ENCODE measurements around the gene STK36. TPM values are rescaled to one million over a fixed set of nuclear protein-coding genes. Genes with fewer than 3 reads are reported as not detected.
A peak's percentile ranks its signal among the peaks of the same experiment; 100 is the strongest.

Gene STK36
- total RNA-seq, 2 experiments from 2014 or later: 14.6 to 17.3 TPM

DNA sequence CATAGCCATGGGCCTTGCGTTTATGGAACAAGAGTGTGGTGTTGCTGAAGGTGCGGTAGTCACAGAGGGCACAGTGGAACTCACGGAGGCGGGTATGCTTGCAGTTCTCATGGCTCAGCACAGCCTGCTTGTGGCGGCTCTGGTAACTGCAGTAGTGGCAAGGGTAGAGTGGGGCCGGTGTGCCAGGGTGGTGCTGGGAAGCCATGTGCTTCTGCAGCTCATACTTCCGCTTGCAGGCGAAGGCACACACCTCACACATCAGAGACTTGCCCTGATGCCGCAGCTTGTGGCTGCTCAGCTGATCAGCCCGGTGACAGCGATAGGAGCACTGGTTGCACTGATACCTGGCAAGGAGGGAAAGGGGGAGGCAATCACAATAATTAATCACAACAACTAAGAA is 27.2 kb upstream of the STK36 start:
- POLR2A ChIA-PET: no interaction called here
- Mint-ChIP-seq H3K27me3 (no peaks in the 10 kb centered on the region), H3K4me3 (no peak overlapping the region), H3K27ac (no peak overlapping the region), H3K4me1 (peaks cover 6% of the 10 kb centered on the region), H3K36me3 (ENCODE audit: low read depth) (peaks cover 48% of the 10 kb centered on the region), H3K9me3 (no peaks in the 10 kb centered on the region)
- CTCF ChIA-PET: interaction anchor here (1.0 to 1.7 kb wide), 3 partner anchors 10 to 27 kb away, joined by 3 to 4 read pairs (median 3); partner anchors contain the start of genes RNF25 and STK36
- no peak for DNase-seq

DNA sequence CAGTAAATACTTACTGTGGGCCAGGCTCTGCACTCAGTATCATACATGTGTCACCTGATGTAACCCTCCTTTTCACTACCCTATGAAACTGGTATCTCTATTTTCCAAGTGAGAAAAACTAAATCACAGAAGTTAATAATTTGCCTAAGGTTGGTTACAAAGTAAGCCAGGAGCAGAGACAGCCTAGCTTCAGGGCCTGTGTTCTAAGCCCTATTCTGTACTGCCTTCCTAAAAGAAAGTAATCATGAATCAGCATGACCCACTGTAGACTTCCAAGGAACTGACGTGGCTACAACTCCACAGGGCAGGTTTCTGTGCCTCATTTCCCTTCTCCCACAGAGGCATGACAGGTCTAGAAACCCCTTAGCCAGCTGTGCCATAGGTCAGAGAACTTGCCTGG is 26.8 kb upstream of the STK36 start:
- ChIA-PET CTCF (interaction anchor here (1.1 to 1.7 kb wide), 4 partner anchors 11 to 63 kb away, joined by 3 to 4 read pairs (median 4); no protein-coding TSS in a partner anchor), POLR2A (no interaction called here)
- no peaks in the 10 kb centered on the region for H3K27me3 Mint-ChIP-seq
- no peak for DNase-seq
- no peak overlapping the region for H3K27ac Mint-ChIP-seq
- H3K9me3 Mint-ChIP-seq: no peaks in the 10 kb centered on the region
- no peak overlapping the region for H3K4me3 Mint-ChIP-seq
- H3K4me1 Mint-ChIP-seq: peaks cover 6% of the 10 kb centered on the region
- peaks cover 48% of the 10 kb centered on the region for H3K36me3 Mint-ChIP-seq (ENCODE audit: low read depth)

DNA sequence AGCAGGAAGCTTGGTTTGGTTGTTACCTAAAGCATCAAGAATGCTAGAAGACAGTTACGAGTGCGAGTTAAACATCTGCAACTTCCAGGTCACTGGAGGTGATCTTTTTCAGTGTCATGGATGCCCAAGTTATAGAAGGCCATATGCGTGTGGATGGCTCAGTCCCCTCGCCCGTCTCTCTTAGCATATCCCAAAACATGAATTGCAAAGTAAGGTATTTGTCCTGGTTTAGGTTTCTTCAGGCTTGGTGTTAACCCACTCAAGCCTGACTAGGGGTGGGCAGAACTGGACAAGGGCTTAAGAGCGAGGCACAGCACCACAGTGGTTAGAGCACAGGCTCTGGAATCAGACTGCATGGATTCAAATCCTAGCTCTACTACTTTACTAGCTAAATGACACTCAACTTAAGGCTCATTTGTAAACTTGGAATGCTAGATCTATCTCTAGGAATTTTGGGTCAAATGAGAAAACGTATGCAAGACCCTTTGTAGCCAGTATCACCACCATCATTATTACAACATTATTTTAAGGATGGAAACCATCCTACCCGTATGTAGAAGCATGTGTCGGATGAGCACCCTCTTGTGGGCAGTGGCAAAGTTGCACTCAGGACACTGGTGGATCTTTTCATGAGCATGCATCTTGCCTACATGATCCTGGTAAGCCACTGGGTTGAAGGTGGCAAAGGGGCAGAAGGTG is 23.6 kb upstream of the STK36 start:
- DNase-seq: peak; percentile 67
- peaks cover 46% of the 10 kb centered on the region for H3K36me3 Mint-ChIP-seq (ENCODE audit: low read depth)
- no peak overlapping the region for H3K4me3 Mint-ChIP-seq
- no peaks in the 10 kb centered on the region for H3K27me3 Mint-ChIP-seq
- ChIA-PET POLR2A (interaction anchor here (0.6 kb wide), 1 partner anchor 147 kb away, joined by 3 read pairs; no protein-coding TSS in a partner anchor), CTCF (interaction anchor here (0.7 to 3.0 kb wide), 7 partner anchors 11 to 480 kb away, joined by 3 to 18 read pairs (median 3); partner anchors contain the start of genes BCS1L and ZNF142)
- H3K27ac Mint-ChIP-seq: peak overlapping the region; percentile 39
- H3K4me1 Mint-ChIP-seq: peaks cover 6% of the 10 kb centered on the region
- no peaks in the 10 kb centered on the region for H3K9me3 Mint-ChIP-seq

DNA sequence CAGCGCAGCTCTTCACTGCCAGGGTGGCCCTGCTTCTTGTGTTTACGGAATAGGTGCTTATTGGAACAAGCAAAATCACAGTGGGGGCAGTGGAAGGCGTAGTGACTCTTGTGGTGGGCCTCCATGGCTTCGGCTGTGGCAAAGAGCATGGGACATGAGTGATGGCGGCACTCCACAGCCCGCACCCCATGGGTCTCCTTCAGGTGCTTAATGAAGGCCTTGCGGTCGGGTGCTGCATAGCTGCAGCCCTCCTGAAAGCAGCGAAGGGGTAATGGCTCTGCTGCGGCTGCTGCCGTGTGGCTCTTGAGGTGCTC is 23.1 kb upstream of the STK36 start:
- CTCF ChIA-PET: interaction anchor here (0.9 to 3.0 kb wide), 5 partner anchors 10 to 481 kb away, joined by 3 to 18 read pairs (median 3); partner anchors contain the start of genes BCS1L and ZNF142

DNA sequence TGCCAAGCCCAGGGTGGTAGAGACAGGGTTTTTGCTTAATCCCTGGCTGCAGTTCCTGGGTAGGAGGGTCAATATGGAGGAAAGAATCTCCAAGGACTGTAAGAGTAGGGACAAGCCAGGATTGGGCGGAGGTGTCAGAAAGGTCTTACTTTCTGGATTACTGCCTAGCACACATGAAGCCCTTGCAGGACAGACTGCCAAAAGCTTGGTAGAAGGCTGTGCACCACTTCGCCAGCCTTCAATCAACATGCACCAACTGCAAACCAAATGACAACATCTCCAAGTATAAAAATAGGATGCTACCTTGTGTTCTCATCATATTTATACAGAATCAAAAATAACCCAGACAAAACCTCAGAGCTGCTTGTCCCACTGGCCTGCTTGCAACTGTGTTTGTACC is 16.1 kb upstream of the STK36 start:
- CTCF ChIA-PET: interaction anchor here (1.5 to 6.6 kb wide), 3 partner anchors 10 to 55 kb away, joined by 3 to 45 read pairs (median 5); partner anchors contain the start of genes RNF25, STK36 and TTLL4
- peaks cover 31% of the 10 kb centered on the region for H3K36me3 Mint-ChIP-seq (ENCODE audit: low read depth)
- H3K4me1 Mint-ChIP-seq: peaks cover 33% of the 10 kb centered on the region
- no peak overlapping the region for H3K4me3 Mint-ChIP-seq
- POLR2A ChIA-PET: no interaction called here
- H3K27me3 Mint-ChIP-seq: no peaks in the 10 kb centered on the region
- no peaks in the 10 kb centered on the region for H3K9me3 Mint-ChIP-seq
- DNase-seq: no peak
- no peak overlapping the region for H3K27ac Mint-ChIP-seq

More for the DNA sequence above, 23.1 kb upstream of the STK36 start:
- Mint-ChIP-seq H3K36me3 (ENCODE audit: low read depth) (peaks cover 46% of the 10 kb centered on the region), H3K4me1 (peaks cover 6% of the 10 kb centered on the region), H3K4me3 (no peak overlapping the region), H3K27me3 (no peaks in the 10 kb centered on the region), H3K27ac (peak overlapping the region; percentile 39), H3K9me3 (no peaks in the 10 kb centered on the region)
- POLR2A ChIA-PET: interaction anchor here (0.6 kb wide), 1 partner anchor 147 kb away, joined by 3 read pairs; no protein-coding TSS in a partner anchor
- no peak for DNase-seq

DNA sequence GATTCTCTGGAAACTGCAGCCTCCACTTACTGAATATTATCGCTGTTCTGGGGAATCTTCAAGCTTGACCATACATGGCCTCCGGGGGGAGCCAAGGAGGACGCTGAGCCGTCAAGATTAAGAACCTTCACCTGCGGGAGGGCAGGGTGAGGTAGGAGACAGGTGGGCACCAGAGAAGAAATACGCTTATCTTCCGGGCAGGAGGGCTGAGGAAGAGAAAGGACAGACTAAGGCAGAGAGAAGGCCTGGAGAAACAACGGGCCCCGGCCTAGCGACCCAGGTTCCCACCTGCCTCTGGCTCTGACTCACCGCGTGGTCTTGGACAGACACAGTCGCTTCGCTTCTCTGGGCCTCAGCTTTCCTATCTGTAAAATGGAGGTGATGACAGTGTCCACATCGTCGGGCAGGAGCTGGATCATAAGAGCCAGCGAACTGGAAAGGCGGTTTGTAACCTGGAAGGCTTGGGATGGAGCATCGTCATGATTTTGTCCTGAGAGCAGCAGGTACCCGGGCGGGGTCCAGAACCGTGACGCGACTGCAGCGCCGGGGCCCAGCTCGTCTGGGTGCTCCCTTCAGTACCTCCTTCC is 13.1 kb upstream of the STK36 start:
- peaks cover 35% of the 10 kb centered on the region for H3K36me3 Mint-ChIP-seq (ENCODE audit: low read depth)
- peak; percentile 46 for DNase-seq
- peaks cover 37% of the 10 kb centered on the region for H3K4me1 Mint-ChIP-seq
- H3K27ac Mint-ChIP-seq: peak overlapping the region; percentile 91
- CTCF ChIA-PET: interaction anchor here (1.3 to 6.6 kb wide), 11 partner anchors 10 to 239 kb away, joined by 3 to 45 read pairs (median 5); partner anchors contain the start of genes RNF25 and STK36
- POLR2A ChIA-PET: interaction anchor here (1.1 to 1.5 kb wide), 2 partner anchors 8 to 13 kb away, joined by 3 to 4 read pairs; no protein-coding TSS in a partner anchor
- no peaks in the 10 kb centered on the region for H3K27me3 Mint-ChIP-seq
- H3K9me3 Mint-ChIP-seq: no peaks in the 10 kb centered on the region
- H3K4me3 Mint-ChIP-seq: peak overlapping the region; percentile 95

DNA sequence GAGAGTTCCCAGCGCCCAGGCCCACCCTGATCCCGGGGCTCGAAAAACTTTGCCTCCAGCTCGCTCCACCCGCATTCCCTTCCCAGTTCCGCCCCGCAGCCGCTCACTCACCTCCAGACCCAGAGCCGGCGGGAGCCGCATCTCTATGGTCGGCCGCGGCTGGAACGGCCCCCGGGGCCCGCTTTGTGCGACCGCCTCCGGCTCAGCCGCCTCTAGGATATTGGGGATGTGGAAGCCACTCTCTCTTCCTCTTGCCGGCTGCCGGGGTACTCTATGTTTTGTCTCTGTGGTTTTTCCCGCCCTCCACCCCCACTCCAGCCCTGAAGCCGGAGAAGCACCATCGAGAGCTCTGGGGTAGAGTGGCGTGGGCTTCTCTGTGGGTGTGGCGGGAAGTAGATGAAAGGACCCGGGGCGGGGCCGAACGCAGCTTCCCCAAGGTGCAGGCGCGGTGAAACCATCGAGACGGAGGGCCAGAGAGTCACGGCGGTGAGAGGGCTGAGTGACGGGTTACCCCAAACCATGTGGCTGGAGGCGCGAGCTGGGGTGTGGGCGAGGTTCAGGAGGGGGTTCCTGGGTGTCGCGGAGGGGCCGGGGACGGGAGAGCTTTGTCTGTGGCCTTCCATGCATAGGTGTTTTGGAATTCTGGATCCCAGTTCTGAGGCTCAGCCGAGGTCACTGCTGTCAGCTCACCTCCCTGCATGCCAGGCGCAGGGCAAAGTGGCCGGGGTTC is 12.5 kb upstream of the STK36 start, which contains the start of the genes BCS1L and ZNF142:
BCS1L (plus strand) TSS at position 426 of the 730 bp plus-strand sequence. CDS start 1,305 bp downstream, outside the sequence.
ZNF142 (minus strand) TSS at position 366 of the 730 bp plus-strand sequence. CDS start 3,194 bp downstream, outside the sequence.
- H3K4me1 Mint-ChIP-seq: peaks cover 36% of the 10 kb centered on the region
- peak within 1 kb of the TSS; percentile 95 for H3K4me3 Mint-ChIP-seq
- CTCF ChIA-PET: interaction anchor here (0.7 to 6.6 kb wide), 14 partner anchors 10 to 387 kb away, joined by 3 to 45 read pairs (median 4); partner anchors contain the start of genes RNF25 and STK36
- H3K27ac Mint-ChIP-seq: peak within 1 kb of the TSS; percentile 91
- peak; percentile 95 for DNase-seq
- no peaks in the 10 kb centered on the region for H3K27me3 Mint-ChIP-seq
- peaks cover 38% of the 10 kb centered on the region for H3K36me3 Mint-ChIP-seq (ENCODE audit: low read depth)
- H3K9me3 Mint-ChIP-seq: no peaks in the 10 kb centered on the region
- POLR2A ChIA-PET: interaction anchor here (0.5 to 1.5 kb wide), 4 partner anchors 9 to 449 kb away, joined by 3 to 5 read pairs (median 4); no protein-coding TSS in a partner anchor

DNA sequence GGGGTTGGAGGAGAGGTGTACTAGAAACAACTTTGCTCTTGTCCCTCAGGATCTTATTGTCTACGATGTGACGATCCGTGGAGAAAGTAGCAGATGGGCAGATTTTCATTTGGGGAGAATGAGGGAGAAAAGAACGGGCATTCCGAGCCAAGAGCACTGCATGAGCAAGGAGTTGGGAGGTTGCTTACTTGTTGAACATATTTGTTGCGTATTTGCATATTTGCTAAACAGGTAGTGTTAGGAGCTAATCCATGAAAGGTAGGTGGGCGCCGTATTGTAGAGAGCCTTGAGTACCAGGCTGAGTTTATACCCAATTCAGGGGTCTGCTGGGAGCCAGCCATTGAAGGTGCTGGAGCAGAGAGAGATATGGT is 11.9 kb upstream of the STK36 start:
- DNase-seq: no peak
- H3K27me3 Mint-ChIP-seq: no peaks in the 10 kb centered on the region
- ChIA-PET POLR2A (interaction anchor here (0.5 to 1.5 kb wide), 4 partner anchors 10 to 449 kb away, joined by 3 to 5 read pairs (median 4); no protein-coding TSS in a partner anchor), CTCF (interaction anchor here (0.7 to 6.6 kb wide), 11 partner anchors 10 to 388 kb away, joined by 3 to 45 read pairs (median 4); partner anchors contain the start of genes RNF25 and STK36)
- peaks cover 42% of the 10 kb centered on the region for H3K36me3 Mint-ChIP-seq (ENCODE audit: low read depth)
- peak overlapping the region; percentile 91 for H3K27ac Mint-ChIP-seq
- peak overlapping the region; percentile 95 for H3K4me3 Mint-ChIP-seq
- no peaks in the 10 kb centered on the region for H3K9me3 Mint-ChIP-seq
- H3K4me1 Mint-ChIP-seq: peaks cover 36% of the 10 kb centered on the region

DNA sequence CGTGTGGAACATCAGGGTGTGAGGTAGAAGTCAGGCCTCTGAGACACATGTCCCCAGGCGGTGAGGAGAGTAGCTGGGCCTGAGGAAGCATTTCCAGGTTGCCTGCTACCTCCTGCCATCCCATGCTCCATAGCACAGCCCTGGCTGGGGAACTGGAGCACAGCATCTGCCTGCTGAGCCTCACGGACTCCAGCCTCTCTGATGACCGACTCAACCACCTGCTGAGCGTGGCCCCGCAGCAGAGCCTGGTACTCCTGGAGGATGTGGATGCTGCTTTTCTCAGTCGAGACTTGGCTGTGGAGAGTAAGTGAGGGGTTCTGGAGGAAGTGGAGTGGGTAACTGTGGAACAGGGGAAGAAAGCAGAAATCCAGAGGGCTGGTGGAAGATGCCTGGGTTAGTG is 9.5 kb upstream of the STK36 start:
- ChIA-PET CTCF (interaction anchor here (1.7 to 6.6 kb wide), 2 partner anchors 8 to 48 kb away, joined by 4 to 45 read pairs; partner anchors contain the start of genes RNF25, STK36 and TTLL4), POLR2A (no interaction called here)
- peaks cover 39% of the 10 kb centered on the region for H3K36me3 Mint-ChIP-seq (ENCODE audit: low read depth)
- H3K4me3 Mint-ChIP-seq: no peak overlapping the region
- no peaks in the 10 kb centered on the region for H3K9me3 Mint-ChIP-seq
- H3K27me3 Mint-ChIP-seq: no peaks in the 10 kb centered on the region
- H3K27ac Mint-ChIP-seq: no peak overlapping the region
- H3K4me1 Mint-ChIP-seq: peaks cover 28% of the 10 kb centered on the region
- no peak for DNase-seq

DNA sequence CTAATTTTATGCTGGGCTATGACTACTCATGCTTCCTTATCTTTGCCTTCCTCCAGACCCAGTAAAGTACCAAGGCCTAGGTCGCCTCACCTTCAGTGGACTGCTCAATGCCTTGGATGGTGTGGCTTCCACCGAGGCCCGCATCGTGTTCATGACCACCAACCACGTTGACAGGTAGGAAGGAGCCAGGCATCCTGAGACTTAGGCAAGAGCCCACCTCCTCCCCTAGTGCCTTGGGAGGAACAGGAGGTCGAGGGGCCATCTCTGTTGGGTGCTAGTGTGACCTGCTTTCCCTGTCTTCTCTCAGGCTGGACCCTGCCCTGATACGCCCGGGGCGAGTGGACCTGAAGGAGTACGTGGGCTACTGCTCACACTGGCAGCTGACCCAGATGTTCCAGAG is 9.1 kb upstream of the STK36 start:
- no peak overlapping the region for H3K4me3 Mint-ChIP-seq
- no peaks in the 10 kb centered on the region for H3K9me3 Mint-ChIP-seq
- H3K4me1 Mint-ChIP-seq: peaks cover 25% of the 10 kb centered on the region
- no peak for DNase-seq
- H3K27ac Mint-ChIP-seq: no peak overlapping the region
- CTCF ChIA-PET: interaction anchor here (1.7 kb wide), 2 partner anchors 48 to 184 kb away, joined by 4 to 5 read pairs; partner anchors contain the start of gene TTLL4
- peaks cover 39% of the 10 kb centered on the region for H3K36me3 Mint-ChIP-seq (ENCODE audit: low read depth)
- POLR2A ChIA-PET: no interaction called here
- H3K27me3 Mint-ChIP-seq: no peaks in the 10 kb centered on the region

DNA sequence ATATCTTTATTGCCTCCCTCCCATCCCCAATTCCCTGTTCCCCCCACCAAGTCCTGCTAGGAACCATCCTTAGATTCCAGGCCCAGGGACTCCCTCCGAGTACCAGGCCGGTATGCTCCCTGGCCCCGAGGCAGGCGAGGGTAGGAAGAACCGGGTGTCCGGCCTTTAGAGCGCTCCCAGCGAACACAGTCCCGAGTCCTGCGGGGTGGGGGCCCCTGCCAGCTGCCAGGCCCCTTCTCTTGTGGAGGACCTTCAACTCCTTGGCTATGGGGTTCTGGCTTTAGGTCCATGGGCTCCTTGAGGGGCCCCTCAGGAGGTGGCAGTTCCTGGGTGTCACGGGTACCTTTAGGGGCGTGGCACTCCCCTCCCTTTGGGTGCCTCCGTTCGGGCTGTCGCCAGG is 8.0 kb upstream of the STK36 start:
- H3K36me3 Mint-ChIP-seq (ENCODE audit: low read depth): peaks cover 37% of the 10 kb centered on the region
- no peaks in the 10 kb centered on the region for H3K9me3 Mint-ChIP-seq
- peaks cover 15% of the 10 kb centered on the region for H3K4me1 Mint-ChIP-seq
- no peak for DNase-seq
- ChIA-PET POLR2A (no interaction called here), CTCF (interaction anchor here (1.7 kb wide), 2 partner anchors 46 to 183 kb away, joined by 4 to 5 read pairs; partner anchors contain the start of gene TTLL4)
- no peak overlapping the region for H3K27ac Mint-ChIP-seq
- no peak overlapping the region for H3K4me3 Mint-ChIP-seq
- H3K27me3 Mint-ChIP-seq: no peaks in the 10 kb centered on the region

DNA sequence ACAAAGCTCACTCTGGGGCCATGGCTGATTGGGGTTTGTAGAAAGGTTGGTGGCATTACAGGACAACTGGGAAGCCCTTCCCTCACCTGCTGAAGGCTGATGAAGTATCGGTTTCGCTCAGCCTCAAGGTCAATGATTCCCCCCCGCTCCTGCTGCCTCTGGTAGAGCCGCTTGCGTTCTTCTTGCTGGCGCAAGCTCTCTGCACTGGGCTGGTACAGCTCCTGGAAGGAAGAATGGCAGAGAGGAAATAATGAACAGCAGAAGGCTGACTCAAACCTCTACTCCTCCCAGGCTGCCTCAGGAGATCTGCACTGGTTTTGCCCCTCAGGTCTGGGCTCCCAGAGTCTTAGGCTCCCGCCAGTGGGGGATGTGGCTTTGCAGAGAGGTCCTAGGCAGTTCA is 7.2 kb upstream of the STK36 start:
- Mint-ChIP-seq H3K36me3 (ENCODE audit: low read depth) (peaks cover 34% of the 10 kb centered on the region), H3K27me3 (no peaks in the 10 kb centered on the region), H3K9me3 (no peaks in the 10 kb centered on the region), H3K27ac (no peak overlapping the region), H3K4me3 (no peak overlapping the region), H3K4me1 (peaks cover 14% of the 10 kb centered on the region)
- DNase-seq: no peak
- ChIA-PET POLR2A (no interaction called here), CTCF (interaction anchor here (1.7 kb wide), 1 partner anchor 183 kb away, joined by 5 read pairs; no protein-coding TSS in a partner anchor)
